Measurements from ENCODE around the gene FAM53A.

DNA sequence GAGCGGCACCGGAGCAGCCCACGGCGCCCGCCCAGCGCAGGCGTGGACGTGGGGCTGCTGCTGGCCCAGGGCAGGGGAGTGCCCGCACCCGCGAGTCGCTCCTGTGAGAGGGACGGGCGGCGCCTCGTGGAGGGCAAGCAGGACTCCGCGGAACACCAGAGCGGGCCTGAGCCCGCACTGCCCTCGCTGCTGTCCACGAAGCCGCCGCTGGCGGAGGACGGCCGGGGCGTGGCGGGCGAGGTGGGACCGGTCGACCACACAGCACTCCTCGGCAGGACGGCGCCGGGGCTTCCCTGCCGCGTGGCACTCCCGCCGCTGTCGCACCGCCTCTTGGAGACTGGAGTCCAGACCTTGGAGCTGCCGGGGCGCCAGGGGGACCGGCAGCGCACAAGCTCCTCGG, 29.0 kb downstream of the FAM53A start:
- TF ChIP-seq, protein P1, sequence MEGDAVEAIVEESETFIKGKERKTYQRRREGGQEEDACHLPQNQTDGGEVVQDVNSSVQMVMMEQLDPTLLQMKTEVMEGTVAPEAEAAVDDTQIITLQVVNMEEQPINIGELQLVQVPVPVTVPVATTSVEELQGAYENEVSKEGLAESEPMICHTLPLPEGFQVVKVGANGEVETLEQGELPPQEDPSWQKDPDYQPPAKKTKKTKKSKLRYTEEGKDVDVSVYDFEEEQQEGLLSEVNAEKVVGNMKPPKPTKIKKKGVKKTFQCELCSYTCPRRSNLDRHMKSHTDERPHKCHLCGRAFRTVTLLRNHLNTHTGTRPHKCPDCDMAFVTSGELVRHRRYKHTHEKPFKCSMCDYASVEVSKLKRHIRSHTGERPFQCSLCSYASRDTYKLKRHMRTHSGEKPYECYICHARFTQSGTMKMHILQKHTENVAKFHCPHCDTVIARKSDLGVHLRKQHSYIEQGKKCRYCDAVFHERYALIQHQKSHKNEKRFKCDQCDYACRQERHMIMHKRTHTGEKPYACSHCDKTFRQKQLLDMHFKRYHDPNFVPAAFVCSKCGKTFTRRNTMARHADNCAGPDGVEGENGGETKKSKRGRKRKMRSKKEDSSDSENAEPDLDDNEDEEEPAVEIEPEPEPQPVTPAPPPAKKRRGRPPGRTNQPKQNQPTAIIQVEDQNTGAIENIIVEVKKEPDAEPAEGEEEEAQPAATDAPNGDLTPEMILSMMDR (IDR thresholded peaks at IDR 0.05), result no peak
- TF ChIP-seq POLR2AphosphoS5 (IDR thresholded peaks at IDR 0.05), result no peak

Measured in gastroesophageal sphincter (tissue), 3 donors.